OCI-M2 (cell line): ENCODE measurements around the gene CLCNKB.
"Not testable (repeated sequence)": the region's sequence is repeated elsewhere in the genome, so short reads cannot be mapped to it uniquely, and the experiment has no call there.

Experiments
- DNase-seq: peaks from one replicate; lab custom pipeline; 2025; ENCODE audit not compliant: unreplicated experiment; lab: John Stamatoyannopoulos, UW

Gene CLCNKB

GRCh38 chr1:16014509-16015482 is 28.8 kb upstream of the CLCNKB start:
- DNase-seq, result no peak

DNA sequence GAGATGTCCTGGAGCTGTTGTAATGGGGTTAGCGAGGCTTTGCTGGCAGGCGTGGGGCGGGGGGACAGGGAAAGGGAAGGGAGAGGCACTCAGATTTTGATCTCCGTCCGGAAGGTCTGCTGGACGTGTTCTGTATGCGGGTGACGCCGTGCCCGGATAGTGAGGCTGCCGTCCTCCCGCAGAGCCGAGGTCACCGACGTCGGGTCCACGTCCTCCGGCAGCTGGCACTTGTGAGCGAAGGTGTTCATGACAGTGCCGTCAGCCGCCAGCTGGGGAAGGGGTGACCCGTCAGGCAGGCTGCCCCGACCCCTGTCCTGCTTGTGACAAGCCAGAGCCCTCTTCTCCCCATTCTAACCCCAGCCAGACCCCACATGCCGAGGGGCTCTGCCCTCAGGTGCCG is 28.1 kb upstream of the CLCNKB start:
- DNase-seq, result no peak

- DNase-seq, result no peak
Measured at GRCh38 chr1:16015960-16016901, 27.4 kb upstream of the CLCNKB start.

- no peak for DNase-seq
Measured at GRCh38 chr1:16017076-16017460, 26.5 kb upstream of the CLCNKB start.

GRCh38 chr1:16017461-16018303 is 25.9 kb upstream of the CLCNKB start, which contains the start of gene HSPB7:
Gene HSPB7 (minus strand): TSS chr1:16018043. CDS start chr1:16017963, 80 bp downstream.
- no peak for DNase-seq

DNA sequence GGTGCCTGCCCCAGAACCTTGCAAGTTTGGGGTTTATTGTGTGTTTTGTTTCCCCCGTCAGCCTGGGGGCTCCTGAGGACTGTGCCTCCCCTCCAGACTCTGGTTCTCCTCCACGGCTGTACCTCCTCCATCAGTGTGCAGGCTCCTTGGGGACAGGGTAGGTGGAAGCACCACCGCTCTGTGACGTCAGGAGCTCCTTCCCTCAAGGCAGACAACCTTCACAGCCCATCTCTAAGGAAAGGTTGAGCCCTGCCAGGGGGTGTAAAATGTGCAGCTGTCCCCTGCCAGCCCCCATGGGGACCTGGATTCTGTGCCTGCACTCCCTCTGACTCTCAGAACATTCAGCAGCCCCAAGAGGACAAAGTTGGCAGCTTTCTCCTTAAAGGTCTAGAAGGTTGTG is 25.3 kb upstream of the CLCNKB start:
- DNase-seq, result no peak

GRCh38 chr1:16018749-16019643 is 24.6 kb upstream of the CLCNKB start:
- no peak for DNase-seq

- DNase-seq, result no peak
Measured at GRCh38 chr1:16019644-16020277, 23.8 kb upstream of the CLCNKB start.

GRCh38 chr1:16020325-16020724 is 23.3 kb upstream of the CLCNKB start:
- DNase-seq, result no peak

- not testable (repeated sequence) for DNase-seq
Measured at GRCh38 chr1:16020878-16021277, 22.7 kb upstream of the CLCNKB start.

DNA sequence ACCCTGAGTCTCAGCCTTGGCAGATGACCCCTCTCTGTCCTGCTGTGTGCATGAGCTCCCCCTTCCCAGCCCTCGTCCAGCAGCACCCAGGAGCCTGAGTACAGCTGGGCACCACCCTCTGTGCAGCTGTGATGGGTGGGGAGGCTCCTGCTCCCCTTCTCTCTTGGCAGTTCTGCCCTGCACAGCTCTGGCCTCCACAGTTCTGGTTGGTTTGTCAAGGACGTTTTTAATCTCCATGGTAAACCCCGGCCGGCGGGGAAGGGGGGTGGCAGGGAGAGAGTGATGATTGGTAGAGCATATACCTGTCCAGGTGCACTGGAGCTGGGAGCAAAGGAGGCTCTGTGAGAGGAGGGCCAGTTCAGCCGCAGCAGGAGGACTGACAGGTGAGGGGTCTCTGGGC is 21.9 kb upstream of the CLCNKB start, which contains the start of gene CLCNKA:
Gene CLCNKA, plus strand, starts transcription at position 356 of the 400 bp plus-strand sequence. CDS start 584 bp downstream, outside the sequence.
- no peak for DNase-seq

DNA sequence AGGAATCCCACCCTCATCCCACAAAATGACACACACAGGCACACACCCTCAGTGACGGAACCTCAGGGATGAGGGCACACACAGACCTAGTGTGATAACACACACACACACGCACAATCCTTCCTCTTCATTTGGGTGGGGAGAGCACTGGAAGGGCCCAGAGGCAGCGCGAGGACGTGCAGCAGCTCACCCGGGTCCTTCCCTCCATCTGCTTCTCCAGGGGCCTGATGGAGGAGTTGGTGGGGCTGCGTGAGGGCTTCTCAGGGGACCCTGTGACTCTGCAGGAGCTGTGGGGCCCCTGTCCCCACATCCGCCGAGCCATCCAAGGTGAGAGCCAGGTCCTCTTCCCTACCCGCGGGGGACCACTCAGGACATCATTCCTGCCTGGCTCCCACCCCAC is 21.2 kb upstream of the CLCNKB start:
- no peak for DNase-seq

DNA sequence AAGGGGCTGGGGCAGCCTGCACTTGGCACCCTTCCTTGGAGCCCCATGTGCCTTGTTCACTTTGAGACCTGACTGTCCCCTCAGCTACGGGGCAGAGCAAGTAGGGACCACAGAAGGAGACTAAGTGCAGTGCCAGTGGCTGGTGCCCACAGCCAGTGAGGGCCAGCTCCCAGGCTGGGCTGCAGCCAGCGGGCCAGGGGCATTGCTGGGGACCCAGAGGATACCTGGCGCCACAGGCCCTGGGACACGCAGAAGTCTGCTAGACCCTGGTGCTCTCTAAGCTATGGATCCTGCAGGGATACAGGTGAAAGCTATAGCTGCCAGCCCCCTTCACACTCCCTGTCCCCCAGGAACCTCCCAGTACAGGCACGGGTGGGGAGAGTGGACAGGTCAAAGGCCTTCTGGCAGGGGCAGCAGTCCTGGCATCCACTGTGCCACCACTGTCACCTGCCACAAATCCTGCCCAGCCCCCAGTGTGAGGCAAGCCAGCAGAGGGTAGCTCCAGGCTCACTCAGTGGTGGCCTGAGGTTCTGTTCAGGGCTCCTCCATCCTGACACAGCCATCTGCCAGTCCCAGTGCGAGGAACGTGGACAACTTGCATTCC is 20.4 kb upstream of the CLCNKB start:
- DNase-seq, result no peak

DNA sequence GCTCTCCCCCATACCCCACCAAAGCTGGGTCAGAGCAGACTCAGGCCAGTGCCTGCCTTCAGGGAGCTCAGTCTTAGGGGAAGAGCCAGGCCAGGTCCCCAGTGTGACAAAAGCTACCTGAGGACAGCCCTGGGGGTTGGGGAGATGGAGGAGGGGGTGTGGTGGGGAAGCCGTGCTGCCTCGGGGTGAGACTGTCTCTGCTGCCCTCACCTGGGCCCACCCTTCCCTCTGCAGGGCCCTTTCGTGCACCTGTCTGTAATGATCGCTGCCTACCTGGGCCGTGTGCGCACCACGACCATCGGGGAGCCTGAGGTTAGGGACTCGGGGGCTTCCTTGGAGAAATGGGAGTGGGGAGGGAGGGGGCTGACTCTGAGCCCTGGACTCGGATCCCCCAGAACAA is 17.3 kb upstream of the CLCNKB start:
- not testable (repeated sequence) for DNase-seq

GRCh38 chr1:16026723-16027484 is 16.7 kb upstream of the CLCNKB start:
- DNase-seq, result no peak

GRCh38 chr1:16028237-16029002 is 15.2 kb upstream of the CLCNKB start:
- no peak for DNase-seq

GRCh38 chr1:16029003-16029268 is 14.6 kb upstream of the CLCNKB start:
- DNase-seq, result not testable (repeated sequence)
